ENCODE results near the gene RANBP2.
"Not testable (repeated sequence)": the region's sequence is repeated elsewhere in the genome, so short reads cannot be mapped to it uniquely, and the experiment has no call there.

RANBP2 gene

GRCh38 chr2:108734656-108735055, 15.4 kb downstream of the RANBP2 start:
- no CpG with 5 or more reads among the region's 6 CpGs for WGBS (ENCODE audit: extremely low coverage, insufficient coverage, low lambda C conversion rate)
- H2BK120ac ChIP-seq (ENCODE audit: low read depth, low read length); H3K79me2 ChIP-seq (ENCODE audit: control insufficient read depth, insufficient read depth, low read length); H2BK5ac ChIP-seq (ENCODE audit: low read length); H4K5ac ChIP-seq (ENCODE audit: low read length); H2BK15ac ChIP-seq (replicated peaks; ENCODE audit: low read depth); H3K79me1 ChIP-seq (ENCODE audit: low read length); H3K23ac ChIP-seq (ENCODE audit: low read length); H3K4me2 ChIP-seq (ENCODE audit: low read length); H2AK5ac ChIP-seq (ENCODE audit: low read length); H3K9ac ChIP-seq (ENCODE audit: low read length); H3K18ac ChIP-seq (ENCODE audit: low read length); H3K56ac ChIP-seq (ENCODE audit: low read length); H3K27me3 ChIP-seq (ENCODE audit: insufficient read depth, low read length, poor library complexity); H3K4me1 ChIP-seq (ENCODE audit: control insufficient read depth, low read depth, low read length); H3K4me3 ChIP-seq (ENCODE audit: low read length); H3K27ac ChIP-seq (ENCODE audit: low read depth, low read length); H3K4ac ChIP-seq (ENCODE audit: low read depth, low read length); H4K8ac ChIP-seq (ENCODE audit: low read depth, low read length); H3K36me3 ChIP-seq (ENCODE audit: control insufficient read depth, insufficient read depth, low read length); DNase-seq: not testable (repeated sequence)

GRCh38 chr2:108757973-108758372, 38.7 kb downstream of the RANBP2 start:
- H3K79me2 ChIP-seq (ENCODE audit: control insufficient read depth, insufficient read depth, low read length); H3K9ac ChIP-seq (ENCODE audit: low read length); H2BK120ac ChIP-seq (ENCODE audit: low read depth, low read length); H3K79me1 ChIP-seq (ENCODE audit: low read length); H3K23ac ChIP-seq (ENCODE audit: low read length); H3K27me3 ChIP-seq (ENCODE audit: insufficient read depth, low read length, poor library complexity); DNase-seq; H3K56ac ChIP-seq (ENCODE audit: low read length); H3K4ac ChIP-seq (ENCODE audit: low read depth, low read length); H2AK5ac ChIP-seq (ENCODE audit: low read length); H3K4me3 ChIP-seq (ENCODE audit: low read length); H2BK15ac ChIP-seq (replicated peaks; ENCODE audit: low read depth); H2BK5ac ChIP-seq (ENCODE audit: low read length); H3K4me1 ChIP-seq (ENCODE audit: control insufficient read depth, low read depth, low read length); H3K18ac ChIP-seq (ENCODE audit: low read length); H4K8ac ChIP-seq (ENCODE audit: low read depth, low read length); H4K5ac ChIP-seq (ENCODE audit: low read length); H3K4me2 ChIP-seq (ENCODE audit: low read length); H3K27ac ChIP-seq (ENCODE audit: low read depth, low read length); H3K36me3 ChIP-seq (ENCODE audit: control insufficient read depth, insufficient read depth, low read length): not testable (repeated sequence)
- WGBS (ENCODE audit: extremely low coverage, insufficient coverage, low lambda C conversion rate), result no CpG with 5 or more reads among the region's 9 CpGs

GRCh38 chr2:108762618-108763017, 43.3 kb downstream of the RANBP2 start:
- H3K79me1 ChIP-seq (ENCODE audit: low read length); H3K9ac ChIP-seq (ENCODE audit: low read length); H4K5ac ChIP-seq (ENCODE audit: low read length); DNase-seq; H3K4me3 ChIP-seq (ENCODE audit: low read length); H4K8ac ChIP-seq (ENCODE audit: low read depth, low read length); H2BK15ac ChIP-seq (replicated peaks; ENCODE audit: low read depth); H3K4ac ChIP-seq (ENCODE audit: low read depth, low read length); H2BK120ac ChIP-seq (ENCODE audit: low read depth, low read length); H3K79me2 ChIP-seq (ENCODE audit: control insufficient read depth, insufficient read depth, low read length); H3K56ac ChIP-seq (ENCODE audit: low read length); H3K27ac ChIP-seq (ENCODE audit: low read depth, low read length); H3K27me3 ChIP-seq (ENCODE audit: insufficient read depth, low read length, poor library complexity); H3K23ac ChIP-seq (ENCODE audit: low read length); H2AK5ac ChIP-seq (ENCODE audit: low read length); H2BK5ac ChIP-seq (ENCODE audit: low read length); H3K4me2 ChIP-seq (ENCODE audit: low read length); H3K18ac ChIP-seq (ENCODE audit: low read length); H3K4me1 ChIP-seq (ENCODE audit: control insufficient read depth, low read depth, low read length): not testable (repeated sequence)
- peaks cover 12% of the 10 kb centered on the region for H3K36me3 ChIP-seq (ENCODE audit: control insufficient read depth, insufficient read depth, low read length)

- not testable (repeated sequence) for DNase-seq; H3K56ac ChIP-seq (ENCODE audit: low read length); H3K18ac ChIP-seq (ENCODE audit: low read length); H4K5ac ChIP-seq (ENCODE audit: low read length); H2BK5ac ChIP-seq (ENCODE audit: low read length); H3K4me2 ChIP-seq (ENCODE audit: low read length); H3K23ac ChIP-seq (ENCODE audit: low read length); H3K27me3 ChIP-seq (ENCODE audit: insufficient read depth, low read length, poor library complexity); H3K79me1 ChIP-seq (ENCODE audit: low read length); H4K8ac ChIP-seq (ENCODE audit: low read depth, low read length); H3K79me2 ChIP-seq (ENCODE audit: control insufficient read depth, insufficient read depth, low read length); H3K4me3 ChIP-seq (ENCODE audit: low read length); H3K9ac ChIP-seq (ENCODE audit: low read length); H3K4me1 ChIP-seq (ENCODE audit: control insufficient read depth, low read depth, low read length); H3K27ac ChIP-seq (ENCODE audit: low read depth, low read length); H2BK15ac ChIP-seq (replicated peaks; ENCODE audit: low read depth); H2AK5ac ChIP-seq (ENCODE audit: low read length); H3K4ac ChIP-seq (ENCODE audit: low read depth, low read length); H2BK120ac ChIP-seq (ENCODE audit: low read depth, low read length)
- no CpG with 5 or more reads among the region's 5 CpGs for WGBS (ENCODE audit: extremely low coverage, insufficient coverage, low lambda C conversion rate)
- H3K36me3 ChIP-seq (ENCODE audit: control insufficient read depth, insufficient read depth, low read length), result peaks cover 12% of the 10 kb centered on the region
Measured at GRCh38 chr2:108766671-108767070, 47.4 kb downstream of the RANBP2 start.

- H2BK120ac ChIP-seq (ENCODE audit: low read depth, low read length); H3K18ac ChIP-seq (ENCODE audit: low read length); H3K27ac ChIP-seq (ENCODE audit: low read depth, low read length); H3K56ac ChIP-seq (ENCODE audit: low read length); H3K79me1 ChIP-seq (ENCODE audit: low read length); H3K27me3 ChIP-seq (ENCODE audit: insufficient read depth, low read length, poor library complexity); H3K4me2 ChIP-seq (ENCODE audit: low read length); DNase-seq; H3K4me3 ChIP-seq (ENCODE audit: low read length); H3K79me2 ChIP-seq (ENCODE audit: control insufficient read depth, insufficient read depth, low read length); H3K23ac ChIP-seq (ENCODE audit: low read length); H2BK5ac ChIP-seq (ENCODE audit: low read length); H2AK5ac ChIP-seq (ENCODE audit: low read length); H3K4ac ChIP-seq (ENCODE audit: low read depth, low read length); H3K4me1 ChIP-seq (ENCODE audit: control insufficient read depth, low read depth, low read length); H4K5ac ChIP-seq (ENCODE audit: low read length); H2BK15ac ChIP-seq (replicated peaks; ENCODE audit: low read depth); H3K9ac ChIP-seq (ENCODE audit: low read length); H4K8ac ChIP-seq (ENCODE audit: low read depth, low read length): not testable (repeated sequence)
- no CpG with 5 or more reads among the region's 2 CpGs for WGBS (ENCODE audit: extremely low coverage, insufficient coverage, low lambda C conversion rate)
- H3K36me3 ChIP-seq (ENCODE audit: control insufficient read depth, insufficient read depth, low read length), result peaks cover 12% of the 10 kb centered on the region
Measured at GRCh38 chr2:108767859-108768258, 48.6 kb downstream of the RANBP2 start.

- no peaks in the 10 kb centered on the region for H3K79me1 ChIP-seq (ENCODE audit: low read length)
- no peak overlapping the region for H3K23ac ChIP-seq (ENCODE audit: low read length)
- no peak overlapping the region for H3K9ac ChIP-seq (ENCODE audit: low read length)
- no peaks in the 10 kb centered on the region for H3K79me2 ChIP-seq (ENCODE audit: control insufficient read depth, insufficient read depth, low read length)
- no peak overlapping the region for H4K5ac ChIP-seq (ENCODE audit: low read length)
- no peaks in the 10 kb centered on the region for H3K36me3 ChIP-seq (ENCODE audit: control insufficient read depth, insufficient read depth, low read length)
- no peak overlapping the region for H2BK120ac ChIP-seq (ENCODE audit: low read depth, low read length)
- no peak overlapping the region for H3K18ac ChIP-seq (ENCODE audit: low read length)
- no peak overlapping the region for H3K4ac ChIP-seq (ENCODE audit: low read depth, low read length)
- H3K27ac ChIP-seq (ENCODE audit: low read depth, low read length), result no peak overlapping the region
- H3K4me2 ChIP-seq (ENCODE audit: low read length), result no peak overlapping the region
- H3K56ac ChIP-seq (ENCODE audit: low read length), result no peak overlapping the region
- DNase-seq, result no peak
- H4K8ac ChIP-seq (ENCODE audit: low read depth, low read length), result no peak overlapping the region
- no CpG with 5 or more reads among the region's 3 CpGs for WGBS (ENCODE audit: extremely low coverage, insufficient coverage, low lambda C conversion rate)
- no peaks in the 10 kb centered on the region for H3K27me3 ChIP-seq (ENCODE audit: insufficient read depth, low read length, poor library complexity)
- H2BK15ac ChIP-seq (replicated peaks; ENCODE audit: low read depth), result no peak overlapping the region
- H2BK5ac ChIP-seq (ENCODE audit: low read length), result no peak overlapping the region
- H3K4me3 ChIP-seq (ENCODE audit: low read length), result no peak overlapping the region
- no peak overlapping the region for H2AK5ac ChIP-seq (ENCODE audit: low read length)
- H3K4me1 ChIP-seq (ENCODE audit: control insufficient read depth, low read depth, low read length), result no peaks in the 10 kb centered on the region
Measured at GRCh38 chr2:108776475-108776874, 57.2 kb downstream of the RANBP2 start.

Measured in mesendoderm (in vitro differentiated cells).